Effector CD4-positive, alpha-beta T cell (primary cell): ENCODE measurements around the gene TAF11L7. TPM values are rescaled to one million over a fixed set of nuclear protein-coding genes. Genes with fewer than 3 reads are reported as not detected.
"Not testable (repeated sequence)": the region's sequence is repeated elsewhere in the genome, so short reads cannot be mapped to it uniquely, and the experiment has no call there.

Source experiments
- DNase-seq: peaks from one replicate; pipeline ENCODE4 v3.0.0-alpha.2; 2020
- total RNA-seq: gene quantifications from one replicate; lab custom pipeline; 2026; lab: John Stamatoyannopoulos, UW

TAF11L7 gene
- total RNA-seq: not detected

- DNase-seq: not testable (repeated sequence)
Measured at GRCh38 chr5:17585658-17586057, at the start of gene TAF11L7. Gene TAF11L7 (minus strand): TSS chr5:17585758.

DNA sequence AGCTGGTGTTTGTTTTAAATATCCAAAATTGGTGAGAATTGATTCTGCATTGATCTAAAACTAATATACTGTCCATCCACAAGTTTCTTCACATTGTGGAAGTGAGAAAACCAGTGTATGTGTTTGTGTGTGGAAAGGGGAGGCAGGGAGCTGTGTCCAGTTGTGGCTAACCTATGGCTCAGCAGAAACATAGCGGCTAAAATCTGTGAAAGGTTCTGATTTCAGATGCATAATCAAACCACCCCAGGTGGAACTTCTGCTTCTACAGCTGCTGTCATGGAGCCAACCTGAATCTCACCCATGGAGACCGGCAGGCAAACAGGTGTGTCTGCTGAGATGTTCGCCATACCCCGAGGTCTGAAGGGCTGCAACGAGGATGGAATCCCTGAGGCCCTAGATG lies 48.6 kb upstream of the TAF11L7 start, which contains the start of gene TAF11L14:
TAF11L14 (plus strand) TSS at position 301 of the 400 bp plus-strand sequence.
- no peak for DNase-seq

- DNase-seq: not testable (repeated sequence)
Measured at GRCh38 chr5:17631788-17632187, 46.2 kb upstream of the TAF11L7 start, which contains the start of gene TAF11L13. Gene TAF11L13 (plus strand): TSS chr5:17632088.

- no peak for DNase-seq
Measured at GRCh38 chr5:17625686-17626085, 40.1 kb upstream of the TAF11L7 start.

GRCh38 chr5:17620627-17621026 lies 35.1 kb upstream of the TAF11L7 start:
- DNase-seq: no peak

GRCh38 chr5:17619354-17619753 lies 33.8 kb upstream of the TAF11L7 start:
- DNase-seq: no peak

GRCh38 chr5:17614872-17615605 lies 29.5 kb upstream of the TAF11L7 start:
- DNase-seq: no peak

- not testable (repeated sequence) for DNase-seq
Measured at GRCh38 chr5:17610092-17610491, 24.5 kb upstream of the TAF11L7 start, which contains the start of gene TAF11L12. Gene TAF11L12 (plus strand): TSS chr5:17610392.

GRCh38 chr5:17607461-17607860 lies 21.9 kb upstream of the TAF11L7 start:
- not testable (repeated sequence) for DNase-seq

DNA sequence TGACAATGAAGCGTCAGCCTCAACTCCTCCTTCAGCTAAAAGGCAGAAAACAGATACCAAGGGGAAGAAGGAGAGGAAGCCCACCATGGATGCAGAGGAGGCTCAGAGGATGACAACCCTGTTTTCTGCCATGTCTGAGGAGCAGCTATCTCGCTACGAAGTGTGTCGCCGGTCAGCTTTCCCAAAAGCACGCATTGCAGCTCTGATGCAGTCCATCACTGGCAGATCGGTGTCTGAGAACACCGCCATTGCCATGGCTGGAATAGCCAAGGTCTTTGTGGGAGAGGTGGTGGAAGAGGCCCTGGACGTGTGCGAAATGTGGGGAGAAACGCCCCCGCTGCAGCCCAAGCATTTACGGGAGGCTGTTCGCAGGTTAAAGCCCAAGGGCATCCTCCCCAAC lies 19.4 kb upstream of the TAF11L7 start:
- no peak for DNase-seq

DNA sequence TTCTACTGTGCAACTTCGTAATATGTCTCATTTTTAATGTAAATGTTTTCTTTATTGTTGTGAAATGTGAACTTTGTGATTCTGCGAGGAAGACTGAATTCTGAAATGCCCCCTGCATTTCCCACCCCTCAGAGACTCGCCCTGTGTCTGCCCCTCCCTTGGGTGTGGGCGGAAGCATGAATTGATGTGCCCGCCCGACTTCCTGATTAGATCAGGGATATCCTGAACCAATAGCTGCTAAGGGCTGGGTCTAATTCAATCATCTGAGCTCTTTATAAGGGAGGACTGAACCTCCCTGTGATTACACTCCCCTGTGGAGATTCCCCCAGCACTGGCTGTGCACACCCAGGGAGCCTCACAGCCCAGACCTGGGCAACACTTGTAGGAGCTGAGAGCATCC lies 18.3 kb upstream of the TAF11L7 start, which contains the start of gene TAF11L11:
TAF11L11 (plus strand) TSS at position 304 of the 400 bp plus-strand sequence.
- DNase-seq: not testable (repeated sequence)

- DNase-seq: not testable (repeated sequence)
Measured at GRCh38 chr5:17597728-17598127, 12.2 kb upstream of the TAF11L7 start, which contains the start of gene TAF11L10. Gene TAF11L10 (minus strand): TSS chr5:17597828.

DNA sequence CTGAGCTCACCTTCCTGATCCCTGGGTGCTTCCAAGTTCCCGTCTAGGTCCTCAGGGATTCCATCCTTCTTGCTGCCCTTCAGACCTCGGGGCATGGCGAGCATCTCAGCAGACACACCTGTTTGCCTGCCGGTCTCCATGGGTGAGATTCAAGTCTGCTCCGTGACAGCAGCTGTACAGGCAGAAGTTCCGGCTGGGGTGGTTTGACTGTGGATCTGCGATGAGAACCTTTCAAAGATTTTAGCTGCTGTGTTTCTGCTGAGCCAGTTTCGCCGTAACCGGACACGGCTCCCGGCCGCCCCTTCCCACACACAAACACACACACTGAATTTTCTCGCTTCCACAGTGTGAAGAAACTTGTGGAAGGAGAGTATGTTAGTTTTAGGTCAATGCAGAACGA lies 8.7 kb upstream of the TAF11L7 start, which contains the start of gene TAF11L9:
TAF11L9 (minus strand) TSS at position 140 of the 400 bp plus-strand sequence.
- DNase-seq: not testable (repeated sequence)

- not testable (repeated sequence) for DNase-seq
Measured at GRCh38 chr5:17590860-17591259, 5.3 kb upstream of the TAF11L7 start, which contains the start of gene TAF11L8. Gene TAF11L8 (minus strand): TSS chr5:17590960.
